Measurements from ENCODE around the gene MTUS2.

The MTUS2 gene

GRCh38 chr13:28817204-28817603 is 2.9 kb upstream of the MTUS2 start:
- ChIA-PET POLR2A (no interaction called here), CTCF (no interaction called here)
- TF ChIP-seq, protein P1, sequence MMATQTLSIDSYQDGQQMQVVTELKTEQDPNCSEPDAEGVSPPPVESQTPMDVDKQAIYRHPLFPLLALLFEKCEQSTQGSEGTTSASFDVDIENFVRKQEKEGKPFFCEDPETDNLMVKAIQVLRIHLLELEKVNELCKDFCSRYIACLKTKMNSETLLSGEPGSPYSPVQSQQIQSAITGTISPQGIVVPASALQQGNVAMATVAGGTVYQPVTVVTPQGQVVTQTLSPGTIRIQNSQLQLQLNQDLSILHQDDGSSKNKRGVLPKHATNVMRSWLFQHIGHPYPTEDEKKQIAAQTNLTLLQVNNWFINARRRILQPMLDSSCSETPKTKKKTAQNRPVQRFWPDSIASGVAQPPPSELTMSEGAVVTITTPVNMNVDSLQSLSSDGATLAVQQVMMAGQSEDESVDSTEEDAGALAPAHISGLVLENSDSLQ (IDR thresholded peaks at IDR 0.05) = no peak
- no peak for TF ChIP-seq ZNF384 (IDR thresholded peaks at IDR 0.05)
- no peak for TF ChIP-seq ELF4 (IDR thresholded peaks at IDR 0.05)
- no peak for TF ChIP-seq SUZ12 (IDR thresholded peaks at IDR 0.05)
- TF ChIP-seq NFRKB (IDR thresholded peaks at IDR 0.05) = no peak
- no peak for TF ChIP-seq BHLHE40 (IDR thresholded peaks at IDR 0.05; ENCODE audit: borderline replicate concordance)
- no peak for TF ChIP-seq FOXA1 (IDR thresholded peaks at IDR 0.05)
- TF ChIP-seq FOXM1 (IDR thresholded peaks at IDR 0.05; ENCODE audit: borderline replicate concordance) = no peak
- no peak for TF ChIP-seq ARNT (IDR thresholded peaks at IDR 0.05)
- TF ChIP-seq TARDBP (IDR thresholded peaks at IDR 0.05) = no peak
- TF ChIP-seq L3MBTL2 (conservative IDR thresholded peaks at IDR 0.05) = no peak
- no peak for TF ChIP-seq SP1 (IDR thresholded peaks at IDR 0.05)
- TF ChIP-seq HDGF (IDR thresholded peaks at IDR 0.05; ENCODE audit: borderline replicate concordance) = no peak
- DNase-seq (ENCODE audit: extremely low spot score) = no peak

GRCh38 chr13:28819046-28819730 is 951 bp upstream of the MTUS2 start:
- DNase-seq (ENCODE audit: extremely low spot score) = peak; percentile 34
- TF ChIP-seq ARNT (IDR thresholded peaks at IDR 0.05) = no peak
- no peak for TF ChIP-seq LEF1 (IDR thresholded peaks at IDR 0.05; ENCODE audit: borderline replicate concordance)
- POLR2A ChIA-PET = no interaction called here
- CTCF ChIA-PET = interaction anchor here (1.1 to 1.6 kb wide), 3 partner anchors 82 to 545 kb away, joined by 3 to 7 read pairs (median 3); no protein-coding TSS in a partner anchor

GRCh38 chr13:28819735-28820098 is 422 bp upstream of the MTUS2 start:
- ChIA-PET CTCF (interaction anchor here (1.1 to 1.6 kb wide), 3 partner anchors 82 to 545 kb away, joined by 3 to 7 read pairs (median 3); no protein-coding TSS in a partner anchor), POLR2A (no interaction called here)
- TF ChIP-seq ZNF384 (IDR thresholded peaks at IDR 0.05) (no peak), ELF4 (IDR thresholded peaks at IDR 0.05) (no peak), NFRKB (IDR thresholded peaks at IDR 0.05) (no peak), SUZ12 (IDR thresholded peaks at IDR 0.05) (no peak), LEF1 (IDR thresholded peaks at IDR 0.05; ENCODE audit: borderline replicate concordance) (no peak), L3MBTL2 (conservative IDR thresholded peaks at IDR 0.05) (no peak), TARDBP (IDR thresholded peaks at IDR 0.05) (no peak), FOXM1 (IDR thresholded peaks at IDR 0.05; ENCODE audit: borderline replicate concordance) (no peak), FOXK2 (IDR thresholded peaks at IDR 0.05) (no peak), BHLHE40 (IDR thresholded peaks at IDR 0.05; ENCODE audit: borderline replicate concordance) (no peak), HDGF (IDR thresholded peaks at IDR 0.05; ENCODE audit: borderline replicate concordance) (no peak), FOXA1 (IDR thresholded peaks at IDR 0.05) (no peak), ARNT (IDR thresholded peaks at IDR 0.05) (no peak)
- TF ChIP-seq, protein P1 (IDR thresholded peaks at IDR 0.05) = no peak
- peak; percentile 82 for DNase-seq (ENCODE audit: extremely low spot score)

- ChIA-PET CTCF (no interaction called here), POLR2A (no interaction called here)
- no peak for DNase-seq (ENCODE audit: extremely low spot score)
Observed at GRCh38 chr13:28822151-28822550, 2.0 kb downstream of the MTUS2 start.

GRCh38 chr13:28822801-28823200 is 2.7 kb downstream of the MTUS2 start:
- TF ChIP-seq FOXK2 (IDR thresholded peaks at IDR 0.05) = no peak
- TF ChIP-seq ARNT (IDR thresholded peaks at IDR 0.05) = no peak
- no peak for TF ChIP-seq L3MBTL2 (conservative IDR thresholded peaks at IDR 0.05)
- TF ChIP-seq HDGF (IDR thresholded peaks at IDR 0.05; ENCODE audit: borderline replicate concordance) = no peak
- TF ChIP-seq SUZ12 (IDR thresholded peaks at IDR 0.05) = no peak
- no peak for TF ChIP-seq ZNF384 (IDR thresholded peaks at IDR 0.05)
- TF ChIP-seq BHLHE40 (IDR thresholded peaks at IDR 0.05; ENCODE audit: borderline replicate concordance) = no peak
- TF ChIP-seq NFRKB (IDR thresholded peaks at IDR 0.05) = no peak
- no peak for TF ChIP-seq ELF4 (IDR thresholded peaks at IDR 0.05)
- TF ChIP-seq CTBP1 (IDR thresholded peaks at IDR 0.05; ENCODE audit: borderline replicate concordance) = no peak
- TF ChIP-seq FOXM1 (IDR thresholded peaks at IDR 0.05; ENCODE audit: borderline replicate concordance) = no peak
- TF ChIP-seq SP1 (IDR thresholded peaks at IDR 0.05) = no peak
- no peak for TF ChIP-seq FOXA1 (IDR thresholded peaks at IDR 0.05)
- TF ChIP-seq LEF1 (IDR thresholded peaks at IDR 0.05; ENCODE audit: borderline replicate concordance) = no peak
- TF ChIP-seq, protein P1 (IDR thresholded peaks at IDR 0.05) = no peak
- TF ChIP-seq TARDBP (IDR thresholded peaks at IDR 0.05) = no peak
- POLR2A ChIA-PET = no interaction called here
- DNase-seq (ENCODE audit: extremely low spot score) = no peak
- CTCF ChIA-PET = no interaction called here

More at GRCh38 chr13:28822151-28822550, 2.0 kb downstream of the MTUS2 start:
- TF ChIP-seq HDGF (IDR thresholded peaks at IDR 0.05; ENCODE audit: borderline replicate concordance) (no peak), L3MBTL2 (conservative IDR thresholded peaks at IDR 0.05) (no peak), FOXK2 (IDR thresholded peaks at IDR 0.05) (no peak), ZNF384 (IDR thresholded peaks at IDR 0.05) (no peak), SP1 (IDR thresholded peaks at IDR 0.05) (no peak), FOXA1 (IDR thresholded peaks at IDR 0.05) (no peak), LEF1 (IDR thresholded peaks at IDR 0.05; ENCODE audit: borderline replicate concordance) (no peak)
- TF ChIP-seq, protein P1 (IDR thresholded peaks at IDR 0.05) = no peak

GRCh38 chr13:28825379-28825778 is 5.2 kb downstream of the MTUS2 start:
- CTCF ChIA-PET = no interaction called here
- TF ChIP-seq L3MBTL2 (conservative IDR thresholded peaks at IDR 0.05) = no peak
- TF ChIP-seq SUZ12 (IDR thresholded peaks at IDR 0.05) = no peak
- no peak for TF ChIP-seq NFRKB (IDR thresholded peaks at IDR 0.05)
- TF ChIP-seq ZNF384 (IDR thresholded peaks at IDR 0.05) = no peak
- TF ChIP-seq CTBP1 (IDR thresholded peaks at IDR 0.05; ENCODE audit: borderline replicate concordance) = no peak
- TF ChIP-seq FOXM1 (IDR thresholded peaks at IDR 0.05; ENCODE audit: borderline replicate concordance) = no peak
- no peak for TF ChIP-seq HDGF (IDR thresholded peaks at IDR 0.05; ENCODE audit: borderline replicate concordance)
- no peak for TF ChIP-seq FOXK2 (IDR thresholded peaks at IDR 0.05)
- TF ChIP-seq ELF4 (IDR thresholded peaks at IDR 0.05) = no peak
- TF ChIP-seq FOXA1 (IDR thresholded peaks at IDR 0.05) = no peak
- POLR2A ChIA-PET = no interaction called here
- no peak for DNase-seq (ENCODE audit: extremely low spot score)

All from HEK293T (cell line).